Measurements from ENCODE around the gene REM2. TPM values are rescaled to one million over a fixed set of nuclear protein-coding genes. Genes with fewer than 3 reads are reported as not detected.

REM2 gene
- total and polyA plus RNA-seq, 8 donors = 0.12 to 1.2 (median 0.87) TPM; not detected in 3

DNA sequence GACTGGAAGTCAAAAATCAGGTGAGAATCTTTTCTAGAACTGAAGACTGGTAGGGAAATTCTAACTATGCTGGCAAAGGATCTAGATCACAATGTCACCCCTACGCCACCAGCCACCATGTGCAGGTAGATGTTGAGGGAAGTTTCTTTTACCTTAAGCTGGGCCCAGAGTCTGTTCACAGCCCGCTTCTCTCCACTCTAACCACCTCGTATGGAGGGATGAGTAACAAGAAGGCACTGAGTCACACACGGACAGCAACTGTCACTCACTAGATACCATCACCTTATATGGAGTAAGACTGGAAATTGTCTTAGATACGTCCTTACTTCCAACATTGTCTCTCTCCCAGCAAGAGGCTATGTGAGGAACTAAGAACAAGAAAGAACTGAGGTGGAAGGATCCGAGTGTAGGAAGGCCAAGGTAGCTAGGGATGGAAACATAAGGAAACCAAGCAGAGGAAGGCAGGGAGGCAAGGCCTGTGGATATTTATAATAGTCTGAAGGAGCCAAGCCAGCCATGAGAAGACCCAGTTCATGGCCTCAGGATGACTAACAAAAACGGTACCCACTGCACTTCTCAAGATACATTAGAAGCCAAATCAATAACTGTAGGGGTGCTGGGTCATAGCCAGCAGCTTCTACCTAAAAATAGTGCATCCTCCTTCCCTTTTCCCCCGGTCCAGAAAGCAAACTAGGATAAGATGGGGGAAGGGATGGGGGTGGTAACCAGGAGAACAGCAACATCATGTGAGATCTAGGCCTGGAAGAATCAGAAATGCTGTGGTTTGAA, 15.5 kb downstream of the REM2 start:
- no peak overlapping the region for H3K4me3 ChIP-seq
- no peaks in the 10 kb centered on the region for H3K27me3 ChIP-seq
- 58 to 70% (median 64%) methylated on average over 8 of the region's 8 CpGs for WGBS, 5 donors
- no peak for TF ChIP-seq POLR2A (IDR thresholded peaks at IDR 0.05)
- no peak for TF ChIP-seq CTCF (IDR thresholded peaks at IDR 0.05)
- no peak for TF ChIP-seq POLR2AphosphoS5 (IDR thresholded peaks at IDR 0.05)
- TF ChIP-seq EP300 (IDR thresholded peaks at IDR 0.05) = no peak
- H3K9me3 ChIP-seq = no peaks in the 10 kb centered on the region
- H3K36me3 ChIP-seq = peaks cover 28 to 46% (median 41%) of the 10 kb centered on the region in 4 donors
- DNase-seq = no peak
- intact Hi-C loops (cut with DNase I; ENCODE audit: low total_unique reads) = no loop called here
- peaks cover 2 to 28% (median 18%) of the 10 kb centered on the region in 4 donors for H3K4me1 ChIP-seq
- peak overlapping the region in 4 of 5 donors; percentile 11 to 51 (median 42) for H3K27ac ChIP-seq

DNA sequence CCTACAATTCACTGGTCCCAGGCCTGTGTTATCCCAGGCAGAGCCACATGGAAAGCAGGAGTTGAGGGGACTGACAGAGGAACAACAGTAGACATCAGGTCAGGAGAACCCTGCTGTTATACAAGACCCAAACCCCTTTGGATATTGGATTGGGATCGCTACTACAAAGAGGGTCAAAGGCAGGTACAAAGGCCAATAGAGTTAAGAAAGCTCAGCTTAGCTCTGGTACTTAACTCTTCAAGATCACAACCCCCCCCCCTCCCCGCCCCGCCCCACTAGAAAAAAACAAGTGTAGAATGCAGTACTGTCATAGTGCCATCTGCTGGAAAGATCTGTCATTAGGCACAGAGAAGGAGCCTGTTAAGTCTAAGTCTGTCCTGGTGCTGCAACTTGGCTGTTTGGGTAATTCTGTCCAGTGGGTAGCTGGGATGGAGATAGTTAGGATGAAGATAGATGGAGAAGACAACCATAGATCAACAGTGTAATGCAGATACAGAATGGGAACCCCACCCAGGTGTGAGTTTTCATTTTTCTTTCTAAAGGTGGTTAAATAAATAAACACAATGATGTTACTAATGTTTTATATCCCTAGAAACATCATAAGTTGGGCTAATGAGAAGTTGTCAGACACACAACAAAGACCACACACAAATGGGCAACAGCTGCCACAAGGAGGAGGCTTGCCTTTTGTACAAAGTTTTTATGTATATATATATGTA, 17.2 kb downstream of the REM2 start:
- intact Hi-C loops (cut with DNase I; ENCODE audit: low total_unique reads) = no loop called here
- Histone ChIP-seq H3K27ac (peak overlapping the region in 4 of 5 donors; percentile 17 to 51 (median 36)), H3K4me3 (no peak overlapping the region), H3K9me3 (no peaks in the 10 kb centered on the region), H3K36me3 (peaks cover 45 to 64% (median 59%) of the 10 kb centered on the region in 4 donors), H3K4me1 (peaks cover 9 to 35% (median 23%) of the 10 kb centered on the region in 4 donors), H3K27me3 (no peaks in the 10 kb centered on the region)
- peak in 1 of 2 donors; percentile 85 for DNase-seq
- WGBS, 5 donors = 32 to 42% (median 34%) methylated on average over 3 of the region's 3 CpGs
- no peak for TF ChIP-seq EP300 (IDR thresholded peaks at IDR 0.05)
- peak in 5 of 7 experiments; percentile 24 to 40 (median 29) for TF ChIP-seq CTCF (IDR thresholded peaks at IDR 0.05)
- no peak for TF ChIP-seq POLR2A (IDR thresholded peaks at IDR 0.05)
- TF ChIP-seq POLR2AphosphoS5 (IDR thresholded peaks at IDR 0.05) = no peak

- Histone ChIP-seq H3K27ac (no peak overlapping the region), H3K27me3 (no peaks in the 10 kb centered on the region), H3K4me3 (no peak overlapping the region), H3K9me3 (no peaks in the 10 kb centered on the region), H3K36me3 (peaks cover 60 to 79% (median 74%) of the 10 kb centered on the region in 4 donors), H3K4me1 (peaks cover 9 to 35% (median 18%) of the 10 kb centered on the region in 4 donors)
- DNase-seq = no peak
- WGBS, 5 donors = 93 to 99% (median 97%) methylated on average over 7 of the region's 7 CpGs
- intact Hi-C loops (cut with DNase I; ENCODE audit: low total_unique reads) = no loop called here
- no peak for TF ChIP-seq POLR2AphosphoS5 (IDR thresholded peaks at IDR 0.05)
- TF ChIP-seq CTCF (IDR thresholded peaks at IDR 0.05) = no peak
- TF ChIP-seq EP300 (IDR thresholded peaks at IDR 0.05) = no peak
- TF ChIP-seq POLR2A (IDR thresholded peaks at IDR 0.05) = no peak
Observed at GRCh38 chr14:22901799-22902198, 18.8 kb downstream of the REM2 start.

DNA sequence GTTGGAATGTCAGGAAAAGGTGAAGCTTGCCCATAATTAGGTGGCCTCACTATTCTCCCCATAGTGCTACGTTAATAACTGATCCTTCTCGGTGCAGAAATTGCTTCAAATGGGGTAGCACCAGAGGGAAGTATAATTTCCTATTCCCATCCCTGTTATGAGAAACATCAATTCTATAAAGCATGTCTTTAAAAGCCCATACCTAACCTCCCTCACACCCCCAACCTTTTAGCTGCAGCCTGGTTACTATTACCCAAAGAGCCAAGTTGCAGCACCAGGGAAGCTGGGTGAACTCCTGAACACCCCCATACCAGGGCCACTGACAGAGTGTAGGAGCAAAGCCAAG, 20.7 kb downstream of the REM2 start:
- H3K36me3 ChIP-seq = peaks cover 79 to 98% (median 94%) of the 10 kb centered on the region in 4 donors
- no peak for DNase-seq
- WGBS, 5 donors = 36 to 79% (median 53%) methylated on average over 2 of the region's 2 CpGs
- no peaks in the 10 kb centered on the region for H3K9me3 ChIP-seq
- H3K27me3 ChIP-seq = no peaks in the 10 kb centered on the region
- no peak for TF ChIP-seq POLR2A (IDR thresholded peaks at IDR 0.05)
- no peak for TF ChIP-seq EP300 (IDR thresholded peaks at IDR 0.05)
- no peak for TF ChIP-seq POLR2AphosphoS5 (IDR thresholded peaks at IDR 0.05)
- no peak for TF ChIP-seq CTCF (IDR thresholded peaks at IDR 0.05)
- peaks cover 7 to 25% (median 15%) of the 10 kb centered on the region in 4 donors for H3K4me1 ChIP-seq
- intact Hi-C loops (cut with DNase I; ENCODE audit: low total_unique reads) = no loop called here
- no peak overlapping the region for H3K4me3 ChIP-seq
- H3K27ac ChIP-seq = peak overlapping the region; percentile 41 to 72 (median 60)

Data from stomach (tissue), 9 donors.